Ovary (tissue), 3 donors: ENCODE measurements around the gene RIPOR3.

Experiments used
- EP300 ChIP-seq: sonication (generic); formaldehyde crosslinking; IDR thresholded peaks from one replicate; pipeline ENCODE4 v1.6.1; 2017; ENCODE audit warnings: antibody characterized with exemption
- TF ChIP-seq, protein P1 (sequence below), 3 donors: fragments of 450-650 bp in 2 of 3; fragments of 200-600 bp in 1 of 3; IDR thresholded peaks; one replicate each; pipeline versions ENCODE4 v1.5.1 to v1.8.0; 2016 to 2022; ENCODE audit warnings: antibody characterized with exemption in 3 of 3, mild to moderate bottlenecking in 1 of 3
- donor health status: DM: no; HTN: no; CAD: no.

DNA sequence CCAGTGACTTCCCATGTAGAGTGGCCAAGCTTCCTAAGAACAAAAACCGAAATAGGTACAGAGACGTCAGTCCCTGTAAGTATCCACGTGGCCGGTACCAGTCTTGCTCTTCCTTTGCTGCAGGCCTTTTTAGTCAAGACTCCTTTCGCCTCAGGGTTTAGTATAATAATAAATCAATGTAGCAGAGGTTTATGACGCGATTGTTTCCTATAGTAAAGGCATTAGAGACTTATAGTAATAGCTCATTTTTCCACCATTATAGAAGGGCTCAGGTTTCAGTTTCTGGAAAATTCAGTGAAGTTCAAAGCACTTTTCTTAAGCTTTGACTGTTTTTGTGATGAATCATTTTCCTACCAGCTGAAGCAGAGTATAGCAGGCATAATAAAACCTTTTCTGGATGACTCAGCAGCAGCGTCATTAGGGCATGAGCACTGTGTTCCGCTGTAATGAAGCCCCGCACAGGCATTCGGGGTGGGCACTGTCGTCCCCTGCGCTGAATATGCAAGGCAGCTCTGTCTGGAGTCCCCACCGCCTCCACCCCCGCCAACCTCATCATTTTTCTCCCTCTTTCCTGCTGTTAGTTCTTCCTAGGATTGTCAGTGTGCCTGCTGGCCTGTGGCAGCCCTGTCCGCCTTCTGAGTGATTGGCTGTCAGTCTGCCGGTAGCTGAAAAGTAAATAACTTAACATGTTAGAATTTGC is 129.8 kb downstream of the RIPOR3 start:
- TF ChIP-seq EP300 = no peak
- TF ChIP-seq, protein P1, sequence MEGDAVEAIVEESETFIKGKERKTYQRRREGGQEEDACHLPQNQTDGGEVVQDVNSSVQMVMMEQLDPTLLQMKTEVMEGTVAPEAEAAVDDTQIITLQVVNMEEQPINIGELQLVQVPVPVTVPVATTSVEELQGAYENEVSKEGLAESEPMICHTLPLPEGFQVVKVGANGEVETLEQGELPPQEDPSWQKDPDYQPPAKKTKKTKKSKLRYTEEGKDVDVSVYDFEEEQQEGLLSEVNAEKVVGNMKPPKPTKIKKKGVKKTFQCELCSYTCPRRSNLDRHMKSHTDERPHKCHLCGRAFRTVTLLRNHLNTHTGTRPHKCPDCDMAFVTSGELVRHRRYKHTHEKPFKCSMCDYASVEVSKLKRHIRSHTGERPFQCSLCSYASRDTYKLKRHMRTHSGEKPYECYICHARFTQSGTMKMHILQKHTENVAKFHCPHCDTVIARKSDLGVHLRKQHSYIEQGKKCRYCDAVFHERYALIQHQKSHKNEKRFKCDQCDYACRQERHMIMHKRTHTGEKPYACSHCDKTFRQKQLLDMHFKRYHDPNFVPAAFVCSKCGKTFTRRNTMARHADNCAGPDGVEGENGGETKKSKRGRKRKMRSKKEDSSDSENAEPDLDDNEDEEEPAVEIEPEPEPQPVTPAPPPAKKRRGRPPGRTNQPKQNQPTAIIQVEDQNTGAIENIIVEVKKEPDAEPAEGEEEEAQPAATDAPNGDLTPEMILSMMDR (IDR thresholded peaks at IDR 0.05) = no peak
